HEK293 (cell line): ENCODE data around the gene NPW.

Source experiments
- GLI2 ChIP-seq: fragments of 450-650 bp; formaldehyde crosslinking; IDR thresholded peaks from 2 replicates; pipeline ENCODE4; 2017; ENCODE audit warnings: missing biosample characterization, missing genetic modification characterization, low read depth, borderline replicate concordance
- TSHZ1 ChIP-seq: fragments of 450-650 bp; formaldehyde crosslinking; IDR thresholded peaks from 2 replicates; pipeline ENCODE4 v1.5.1; 2016; ENCODE audit warnings: missing biosample characterization, missing genetic modification characterization, borderline replicate concordance
- YY1 ChIP-seq: fragments of 450-650 bp; formaldehyde crosslinking; IDR thresholded peaks from 2 replicates; pipeline ENCODE4 v1.5.1; 2018; ENCODE audit warnings: missing biosample characterization, missing genetic modification characterization
- ZNF146 ChIP-seq: fragments of 450-650 bp; formaldehyde crosslinking; IDR thresholded peaks from 2 replicates; pipeline ENCODE4 v1.5.1; 2016; ENCODE audit warnings: missing biosample characterization, missing genetic modification characterization
- ZNF174 ChIP-seq: fragments of 450-650 bp; formaldehyde crosslinking; IDR thresholded peaks from 2 replicates; pipeline ENCODE4 v1.5.0; 2017; ENCODE audit warnings: missing biosample characterization, mild to moderate bottlenecking, missing genetic modification characterization
- ZNF211 ChIP-seq: fragments of 450-650 bp; formaldehyde crosslinking; IDR thresholded peaks from 2 replicates; pipeline ENCODE4 v1.5.1; 2016; ENCODE audit warnings: low read depth, missing biosample characterization, missing genetic modification characterization
- ZNF350 ChIP-seq: fragments of 450-650 bp; formaldehyde crosslinking; IDR thresholded peaks from 2 replicates; pipeline ENCODE4 v1.5.0; 2017; ENCODE audit warnings: missing biosample characterization, mild to moderate bottlenecking, missing genetic modification characterization
- ZNF394 ChIP-seq: fragments of 450-650 bp; formaldehyde crosslinking; IDR thresholded peaks from 2 replicates; pipeline ENCODE4 v1.5.1; 2016; ENCODE audit warnings: missing biosample characterization, missing genetic modification characterization, mild to moderate bottlenecking, moderate library complexity, borderline replicate concordance
- ZNF473 ChIP-seq: fragments of 450-650 bp; formaldehyde crosslinking; IDR thresholded peaks from 2 replicates; pipeline ENCODE4 v1.5.1; 2017; ENCODE audit warnings: missing biosample characterization, missing genetic modification characterization
- ZNF610 ChIP-seq: fragments of 450-650 bp; formaldehyde crosslinking; IDR thresholded peaks from 2 replicates; pipeline ENCODE4 v1.5.1; 2016; ENCODE audit warnings: missing biosample characterization, missing genetic modification characterization, borderline replicate concordance
- ZNF776 ChIP-seq: fragments of 450-650 bp; formaldehyde crosslinking; IDR thresholded peaks from 2 replicates; pipeline ENCODE4 v1.5.0; 2017; ENCODE audit warnings: missing biosample characterization, missing genetic modification characterization, borderline replicate concordance
- ZSCAN5A ChIP-seq: fragments of 450-650 bp; formaldehyde crosslinking; IDR thresholded peaks from 2 replicates; pipeline ENCODE4 v1.5.1; 2016; ENCODE audit warnings: missing biosample characterization, missing genetic modification characterization
- TF ChIP-seq, protein P1 (sequence below): fragments of 450-650 bp; formaldehyde crosslinking; IDR thresholded peaks from 2 replicates; pipeline ENCODE4 v1.5.1; 2016; ENCODE audit warnings: missing biosample characterization, missing genetic modification characterization

GRCh38 chr16:2007081-2007836 is 12.3 kb upstream of the NPW start:
- TF ChIP-seq TSHZ1 (tag by site-specific recombination) (no peak), ZNF776 (no peak), ZNF394 (tag by site-specific recombination) (no peak), ZNF610 (tag by site-specific recombination) (no peak), ZNF174 (no peak), ZSCAN5A (tag by site-specific recombination) (no peak), YY1 (no peak), ZNF211 (tag by site-specific recombination) (no peak), ZNF473 (tag by site-specific recombination) (no peak), GLI2 (no peak), ZNF350 (tag by site-specific recombination) (no peak), ZNF146 (no peak)
- TF ChIP-seq, protein P1, sequence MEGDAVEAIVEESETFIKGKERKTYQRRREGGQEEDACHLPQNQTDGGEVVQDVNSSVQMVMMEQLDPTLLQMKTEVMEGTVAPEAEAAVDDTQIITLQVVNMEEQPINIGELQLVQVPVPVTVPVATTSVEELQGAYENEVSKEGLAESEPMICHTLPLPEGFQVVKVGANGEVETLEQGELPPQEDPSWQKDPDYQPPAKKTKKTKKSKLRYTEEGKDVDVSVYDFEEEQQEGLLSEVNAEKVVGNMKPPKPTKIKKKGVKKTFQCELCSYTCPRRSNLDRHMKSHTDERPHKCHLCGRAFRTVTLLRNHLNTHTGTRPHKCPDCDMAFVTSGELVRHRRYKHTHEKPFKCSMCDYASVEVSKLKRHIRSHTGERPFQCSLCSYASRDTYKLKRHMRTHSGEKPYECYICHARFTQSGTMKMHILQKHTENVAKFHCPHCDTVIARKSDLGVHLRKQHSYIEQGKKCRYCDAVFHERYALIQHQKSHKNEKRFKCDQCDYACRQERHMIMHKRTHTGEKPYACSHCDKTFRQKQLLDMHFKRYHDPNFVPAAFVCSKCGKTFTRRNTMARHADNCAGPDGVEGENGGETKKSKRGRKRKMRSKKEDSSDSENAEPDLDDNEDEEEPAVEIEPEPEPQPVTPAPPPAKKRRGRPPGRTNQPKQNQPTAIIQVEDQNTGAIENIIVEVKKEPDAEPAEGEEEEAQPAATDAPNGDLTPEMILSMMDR: no peak
